GM12864 (cell line): ENCODE measurements around the gene TSPEAR.

Experiments used
- DNase-seq: peaks from one replicate; pipeline ENCODE4 v3.0.0-alpha.2; 2011; ENCODE audit warnings: low read depth
- H3K4me3 ChIP-seq: 2 replicates; pipeline ENCODE4 v1.5.1; 2011; ENCODE audit warnings: mild to moderate bottlenecking, low read depth, low read length, control low read depth
- CTCF ChIP-seq: IDR thresholded peaks from 2 replicates; pipeline ENCODE4 v1.5.1; 2011; ENCODE audit warnings: low read depth, mild to moderate bottlenecking, moderate library complexity, low read length, control low read depth, inconsistent platforms; ENCODE audit errors: missing control alignments

The TSPEAR gene

GRCh38 chr21:44477712-44478111 lies 233.7 kb downstream of the TSPEAR start:
- TF ChIP-seq CTCF = no peak
- no peak for DNase-seq
- H3K4me3 ChIP-seq = no peak overlapping the region

GRCh38 chr21:44477131-44477530 lies 234.2 kb downstream of the TSPEAR start:
- H3K4me3 ChIP-seq = no peak overlapping the region
- no peak for TF ChIP-seq CTCF
- no peak for DNase-seq

- no peak for DNase-seq
- TF ChIP-seq CTCF = no peak
- H3K4me3 ChIP-seq = no peak overlapping the region
These were observed 236.0 kb downstream of the TSPEAR start for GRCh38 chr21:44475266-44475845.

- no peak for DNase-seq
- TF ChIP-seq CTCF = no peak
- H3K4me3 ChIP-seq = no peak overlapping the region
These were observed 237.3 kb downstream of the TSPEAR start for GRCh38 chr21:44473915-44474555.

GRCh38 chr21:44471996-44472395 lies 239.4 kb downstream of the TSPEAR start:
- no peak for TF ChIP-seq CTCF
- no peak overlapping the region for H3K4me3 ChIP-seq
- DNase-seq = no peak

- no peak for DNase-seq
- no peak for TF ChIP-seq CTCF
- no peak overlapping the region for H3K4me3 ChIP-seq
These were observed 240.0 kb downstream of the TSPEAR start for GRCh38 chr21:44471341-44471740.

- DNase-seq = no peak
- TF ChIP-seq CTCF = no peak
- H3K4me3 ChIP-seq = no peak overlapping the region
These were observed 243.5 kb downstream of the TSPEAR start for GRCh38 chr21:44467859-44468195.
